Body of pancreas (tissue), 4 donors: ENCODE data around the gene SNRPE. TPM values are rescaled to one million over a fixed set of nuclear protein-coding genes. Genes with fewer than 3 reads are reported as not detected.
"Not testable (repeated sequence)": the region's sequence is repeated elsewhere in the genome, so short reads cannot be mapped to it uniquely, and the experiment has no call there.

Experiments
- ATAC-seq: fragments of 150-250 bp; one replicate; pipeline ENCODE4 v1.9.1; 2016
- DNase-seq, 4 donors: peaks; one replicate each; pipeline ENCODE4 v3.0.0-alpha.2; 2019
- H3K27ac ChIP-seq, 4 donors: fragments of 200-600 bp; sonication (generic); 1 replicate in 3 of 4; 2 replicates in 1 of 4; pipeline versions ENCODE4 v1.5.1 to v1.6.1; 2016 to 2019; ENCODE audit warnings: mild to moderate bottlenecking in 1 of 4, mixed read lengths in 1 of 4, moderate library complexity in 1 of 4
- H3K27me3 ChIP-seq, 2 donors: fragments of 200-600 bp; sonication (generic); one replicate each; pipeline ENCODE4 v1.6.0; 2016; ENCODE audit warnings: mild to moderate bottlenecking in 1 of 2
- H3K36me3 ChIP-seq, 2 donors: fragments of 200-600 bp; sonication (generic); replicated peaks in 1 of 2; 2 replicates each; pipeline ENCODE4 v1.5.1; 2016; ENCODE audit warnings: low read depth in 2 of 2; ENCODE audit not compliant: insufficient read depth in 1 of 2
- H3K4me1 ChIP-seq: fragments of 200-600 bp; sonication (generic); one replicate; pipeline ENCODE4 v1.6.0; 2016
- H3K4me3 ChIP-seq, 2 donors: fragments of 200-600 bp; sonication (generic); 1 replicate in 1 of 2; 2 replicates in 1 of 2; pipeline ENCODE4 v1.5.1; 2016 to 2019
- H3K9me3 ChIP-seq, 3 donors: fragments of 200-600 bp; sonication (generic); 1 replicate in 2 of 3; 2 replicates in 1 of 3; pipeline ENCODE4 v1.5.1; 2016
- CTCF ChIP-seq, 7 experiments: fragments of 450-650 bp in 4 of 7; fragments of 200-600 bp in 3 of 7; sonication (generic) in 3 of 7; IDR thresholded peaks; one replicate each; pipeline ENCODE4 v1.5.1; 2016 to 2019; ENCODE audit warnings: antibody characterized with exemption in 7 of 7
- POLR2A ChIP-seq, 3 donors: fragments of 450-650 bp; IDR thresholded peaks; one replicate each; pipeline ENCODE4 v1.6.1; 2016; ENCODE audit warnings: antibody characterized with exemption in 3 of 3, mild to moderate bottlenecking in 2 of 3
- WGBS, 2 donors: methylation state at CpG; one replicate each; pipeline ENCODE4 v1.1.5; 2017; 5-methylcytosine and 5-hydroxymethylcytosine counted together
- intact Hi-C: fragments of 100-400 bp; cut with DNase I; formaldehyde crosslinking; loops from one replicate; pipeline ENCODE4 v1.15.1; 2023
- total RNA-seq, 2 donors: library from RNA; depleted of rRNA; stranded (reverse); fragments of >200 nt; gene quantifications; one replicate each; pipeline ENCODE4 v1.1.0, GENCODE V29; 2016

The SNRPE gene
- total RNA-seq, 2 donors from 2014 or later = 27.2 to 80.8 TPM

- peak overlapping the region in 1 of 4 donors; percentile 18 for H3K27ac ChIP-seq
- TF ChIP-seq CTCF (IDR thresholded peaks at IDR 0.05) = no peak
- TF ChIP-seq POLR2A (IDR thresholded peaks at IDR 0.05) = no peak
- ATAC-seq = no peak
- H3K9me3 ChIP-seq = no peaks in the 10 kb centered on the region
- H3K36me3 ChIP-seq = peaks cover 8 to 33% of the 10 kb centered on the region in 2 donors
- whole genome bisulfite sequencing, 2 donors = 47 to 51% methylated on average over 5 of the region's 5 CpGs
- intact Hi-C loops = no loop called here
- H3K4me3 ChIP-seq = no peak overlapping the region
- no peaks in the 10 kb centered on the region for H3K4me1 ChIP-seq
- H3K27me3 ChIP-seq = no peaks in the 10 kb centered on the region
- no peak for DNase-seq
Measured at GRCh38 chr1:203839081-203839480, 22.3 kb upstream of the SNRPE start.

GRCh38 chr1:203840208-203840808 is 21.1 kb upstream of the SNRPE start:
- H3K4me1 ChIP-seq = no peaks in the 10 kb centered on the region
- H3K27me3 ChIP-seq = no peaks in the 10 kb centered on the region
- no peak for DNase-seq
- TF ChIP-seq CTCF (IDR thresholded peaks at IDR 0.05) (no peak), POLR2A (IDR thresholded peaks at IDR 0.05) (no peak)
- no peak overlapping the region for H3K4me3 ChIP-seq
- no peak overlapping the region for H3K27ac ChIP-seq
- intact Hi-C loops = no loop called here
- H3K36me3 ChIP-seq = peaks cover 8 to 27% of the 10 kb centered on the region in 2 donors
- no peak for ATAC-seq
- WGBS, 2 donors = 94 to 96% methylated on average over 4 of the region's 4 CpGs
- no peaks in the 10 kb centered on the region for H3K9me3 ChIP-seq

- ATAC-seq (no peak), DNase-seq (no peak)
- TF ChIP-seq CTCF (IDR thresholded peaks at IDR 0.05) (no peak), POLR2A (IDR thresholded peaks at IDR 0.05) (no peak)
- no peaks in the 10 kb centered on the region for H3K9me3 ChIP-seq
- intact Hi-C loops = no loop called here
- H3K27ac ChIP-seq = no peak overlapping the region
- 90 to 96% methylated on average over 2 of the region's 2 CpGs for WGBS, 2 donors
- no peaks in the 10 kb centered on the region for H3K4me1 ChIP-seq
- no peaks in the 10 kb centered on the region for H3K27me3 ChIP-seq
- H3K36me3 ChIP-seq = peaks cover 9 to 24% of the 10 kb centered on the region in 2 donors
- no peak overlapping the region for H3K4me3 ChIP-seq
Measured at GRCh38 chr1:203842559-203842876, 18.9 kb upstream of the SNRPE start.

- intact Hi-C loops = no loop called here
- H3K36me3 ChIP-seq = peaks cover 14 to 31% of the 10 kb centered on the region in 2 donors
- WGBS, 2 donors = 82 to 93% methylated on average over 1 of the region's 1 CpG
Measured at GRCh38 chr1:203843435-203843834, 18.0 kb upstream of the SNRPE start.

GRCh38 chr1:203853112-203853511 is 8.3 kb upstream of the SNRPE start:
- DNase-seq, H3K4me3 ChIP-seq, H3K9me3 ChIP-seq, intact Hi-C loops, H3K27me3 ChIP-seq, H3K4me1 ChIP-seq, H3K27ac ChIP-seq, ATAC-seq: not testable (repeated sequence)
- peaks cover 28 to 43% of the 10 kb centered on the region in 2 donors for H3K36me3 ChIP-seq

More at GRCh38 chr1:203843435-203843834, 18.0 kb upstream of the SNRPE start:
- Histone ChIP-seq H3K27me3 (no peaks in the 10 kb centered on the region), H3K4me3 (no peak overlapping the region), H3K27ac (no peak overlapping the region), H3K9me3 (no peaks in the 10 kb centered on the region), H3K4me1 (no peaks in the 10 kb centered on the region)
- no peak for ATAC-seq
- no peak for DNase-seq
- TF ChIP-seq CTCF (IDR thresholded peaks at IDR 0.05) (no peak), POLR2A (IDR thresholded peaks at IDR 0.05) (no peak)
